Sigmoid colon (tissue), 7 donors: ENCODE measurements around the gene TEX261. TPM values are rescaled to one million over a fixed set of nuclear protein-coding genes. Genes with fewer than 3 reads are reported as not detected.
A peak's percentile ranks its signal among the peaks of the same experiment; 100 is the strongest.

Experiments
- DNase-seq: peaks from one replicate; pipeline ENCODE4 v3.0.0-alpha.2; 2019
- H3K27ac ChIP-seq, 4 donors: fragments of 200-600 bp; sonication (generic); one replicate each; pipeline ENCODE4 v1.5.1; 2016 to 2019; ENCODE audit warnings: mild to moderate bottlenecking in 1 of 4
- H3K27me3 ChIP-seq, 3 donors: fragments of 200-600 bp; sonication (generic); one replicate each; pipeline ENCODE4 v1.5.1; 2019; ENCODE audit warnings: mild to moderate bottlenecking in 1 of 3
- H3K36me3 ChIP-seq, 4 donors: fragments of 200-600 bp; sonication (generic); one replicate each; pipeline ENCODE4 v1.5.1; 2016 to 2019
- H3K4me1 ChIP-seq, 4 donors: fragments of 200-600 bp; sonication (generic); one replicate each; pipeline ENCODE4 v1.5.1; 2017 to 2019
- H3K4me3 ChIP-seq, 4 donors: fragments of 200-600 bp; sonication (generic); one replicate each; pipeline ENCODE4 v1.5.1; 2017 to 2019; ENCODE audit warnings: mild to moderate bottlenecking in 2 of 4, moderate library complexity in 1 of 4
- H3K9me3 ChIP-seq, 4 donors: fragments of 200-600 bp in 3 of 4; sonication (generic) in 3 of 4; one replicate each; pipeline versions ENCODE4 v1.5.1 to v1.6.1; 2013 to 2019
- EP300 ChIP-seq, 4 donors: sonication (generic); formaldehyde crosslinking; IDR thresholded peaks; one replicate each; pipeline ENCODE4 v1.6.1; 2017; ENCODE audit warnings: antibody characterized with exemption in 4 of 4
- POLR2A ChIP-seq, 2 donors: fragments of 450-650 bp; IDR thresholded peaks; one replicate each; pipeline ENCODE4 v1.6.1; 2016; ENCODE audit warnings: antibody characterized with exemption in 2 of 2, mild to moderate bottlenecking in 2 of 2, moderate library complexity in 2 of 2
- POLR2AphosphoS5 ChIP-seq, 4 donors: sonication (generic); formaldehyde crosslinking; IDR thresholded peaks; one replicate each; pipeline ENCODE4 v1.6.1; 2017; ENCODE audit warnings: antibody characterized with exemption in 4 of 4
- WGBS, 2 donors: extraction: QIAGEN DNeasy Blood & Tissue Kit; methylation state at CpG; one replicate each; pipeline ENCODE4 v1.1.7; 2013; 5-methylcytosine and 5-hydroxymethylcytosine counted together
- intact Hi-C: fragments of 100-400 bp; cut with DNase I; formaldehyde crosslinking; loops from one replicate; pipeline ENCODE4 v1.15.1; 2023
- polyA plus RNA-seq, 3 donors: library from polyadenylated mRNA; stranded (reverse); fragments of 200-250 nt; gene quantifications; one replicate each; pipeline ENCODE4 v1.2.3, GENCODE V29; 2013
- total RNA-seq, 4 donors: library from RNA; depleted of rRNA; stranded (reverse); fragments of >200 nt; gene quantifications; one replicate each; pipeline ENCODE4 v1.1.0, GENCODE V29; 2016
- TF ChIP-seq, protein P1 (sequence below), 4 experiments: fragments of 450-650 bp in 3 of 4; fragments of 200-600 bp in 1 of 4; IDR thresholded peaks; one replicate each; pipeline ENCODE4 v1.5.1; 2016 to 2019; ENCODE audit warnings: antibody characterized with exemption in 4 of 4, mild to moderate bottlenecking in 3 of 4, moderate library complexity in 2 of 4
- donor health status: healthy with polysubstance abuse.
- donor health status: Bipolar disorder and iron deficiency.
- donor health status: healthy.

Gene TEX261
- total and polyA plus RNA-seq, 7 donors, result 12.0 to 47.6 (median 21.3) TPM

DNA sequence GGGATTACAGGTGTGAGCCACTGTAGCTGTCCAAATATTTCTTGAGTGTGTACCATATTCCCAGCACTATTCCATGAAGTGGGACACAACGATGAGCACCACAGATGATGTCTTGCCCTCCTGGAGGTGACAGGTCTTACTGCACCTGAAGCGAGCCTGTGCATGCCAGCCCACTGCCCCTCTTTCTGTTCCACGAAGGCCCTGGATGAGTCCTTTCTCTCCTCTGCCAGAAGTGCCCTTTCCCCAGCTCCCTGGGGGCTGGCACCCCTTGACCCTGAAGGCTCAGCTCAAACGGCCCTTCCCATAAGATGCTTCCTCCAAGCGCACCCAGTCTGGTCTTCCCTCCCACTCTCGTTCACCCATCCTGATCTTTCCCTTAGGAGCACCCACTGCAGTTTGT is 53.5 kb downstream of the TEX261 start:
- Histone ChIP-seq H3K4me3 (no peak overlapping the region), H3K9me3 (no peaks in the 10 kb centered on the region), H3K4me1 (no peaks in the 10 kb centered on the region), H3K27me3 (peaks cover 0 to 27% (median 7%) of the 10 kb centered on the region in 3 donors), H3K27ac (no peak overlapping the region), H3K36me3 (no peaks in the 10 kb centered on the region)
- no peak for TF ChIP-seq POLR2A (IDR thresholded peaks at IDR 0.05)
- no peak for TF ChIP-seq POLR2AphosphoS5 (IDR thresholded peaks at IDR 0.05)
- no peak for TF ChIP-seq EP300 (IDR thresholded peaks at IDR 0.05)
- TF ChIP-seq, protein P1, sequence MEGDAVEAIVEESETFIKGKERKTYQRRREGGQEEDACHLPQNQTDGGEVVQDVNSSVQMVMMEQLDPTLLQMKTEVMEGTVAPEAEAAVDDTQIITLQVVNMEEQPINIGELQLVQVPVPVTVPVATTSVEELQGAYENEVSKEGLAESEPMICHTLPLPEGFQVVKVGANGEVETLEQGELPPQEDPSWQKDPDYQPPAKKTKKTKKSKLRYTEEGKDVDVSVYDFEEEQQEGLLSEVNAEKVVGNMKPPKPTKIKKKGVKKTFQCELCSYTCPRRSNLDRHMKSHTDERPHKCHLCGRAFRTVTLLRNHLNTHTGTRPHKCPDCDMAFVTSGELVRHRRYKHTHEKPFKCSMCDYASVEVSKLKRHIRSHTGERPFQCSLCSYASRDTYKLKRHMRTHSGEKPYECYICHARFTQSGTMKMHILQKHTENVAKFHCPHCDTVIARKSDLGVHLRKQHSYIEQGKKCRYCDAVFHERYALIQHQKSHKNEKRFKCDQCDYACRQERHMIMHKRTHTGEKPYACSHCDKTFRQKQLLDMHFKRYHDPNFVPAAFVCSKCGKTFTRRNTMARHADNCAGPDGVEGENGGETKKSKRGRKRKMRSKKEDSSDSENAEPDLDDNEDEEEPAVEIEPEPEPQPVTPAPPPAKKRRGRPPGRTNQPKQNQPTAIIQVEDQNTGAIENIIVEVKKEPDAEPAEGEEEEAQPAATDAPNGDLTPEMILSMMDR (IDR thresholded peaks at IDR 0.05), result no peak
- peak; percentile 39 for DNase-seq
- 74 to 81% methylated on average over 6 of the region's 6 CpGs for WGBS, 2 donors
- intact Hi-C loops, result no loop called here

DNA sequence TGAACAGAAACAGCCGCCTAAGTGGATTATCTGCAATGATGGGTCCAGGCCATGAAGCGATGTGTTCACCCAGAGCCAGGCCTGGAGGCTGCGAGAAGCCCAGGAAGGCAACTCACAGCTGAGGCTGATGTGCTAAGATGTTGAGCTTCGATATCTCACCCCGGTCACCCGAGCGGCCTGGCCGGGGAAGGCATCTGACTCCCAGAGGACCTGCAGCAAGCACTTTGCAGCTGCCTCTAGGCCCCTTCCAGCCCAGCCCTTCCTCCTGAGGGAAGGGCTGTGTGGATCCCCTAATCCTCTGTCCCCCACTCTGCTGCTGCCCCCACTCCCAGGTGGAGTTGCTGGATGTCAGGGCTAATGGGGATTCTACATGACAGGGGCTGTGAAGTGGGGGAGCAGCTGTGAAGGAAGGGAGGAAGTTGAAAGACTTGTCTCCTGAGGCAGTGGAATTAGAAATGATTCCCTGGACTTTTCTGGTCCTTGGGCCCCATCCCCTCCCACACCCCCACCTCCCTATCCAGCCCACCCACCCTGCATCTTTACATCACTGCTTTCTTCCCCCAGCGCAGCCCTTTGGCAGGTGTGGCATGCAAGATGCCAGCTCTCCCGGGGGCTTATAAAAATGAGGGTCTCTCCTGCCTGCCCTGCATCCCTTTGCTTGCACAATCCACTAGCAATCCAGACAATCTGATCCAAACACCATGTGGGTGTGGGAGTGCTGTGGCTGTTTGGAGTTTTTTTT is 54.7 kb downstream of the TEX261 start:
- Histone ChIP-seq H3K27ac (no peak overlapping the region), H3K27me3 (peaks cover 0 to 34% (median 7%) of the 10 kb centered on the region in 3 donors), H3K9me3 (no peaks in the 10 kb centered on the region), H3K4me3 (no peak overlapping the region), H3K4me1 (no peaks in the 10 kb centered on the region), H3K36me3 (no peaks in the 10 kb centered on the region)
- intact Hi-C loops, result no loop called here
- TF ChIP-seq POLR2A (IDR thresholded peaks at IDR 0.05) (no peak), EP300 (IDR thresholded peaks at IDR 0.05) (no peak), POLR2AphosphoS5 (IDR thresholded peaks at IDR 0.05) (no peak)
- TF ChIP-seq, protein P1 (IDR thresholded peaks at IDR 0.05), result no peak
- peak; percentile 30 for DNase-seq
- WGBS, 2 donors, result 81 to 90% methylated on average over 10 of the region's 10 CpGs

DNA sequence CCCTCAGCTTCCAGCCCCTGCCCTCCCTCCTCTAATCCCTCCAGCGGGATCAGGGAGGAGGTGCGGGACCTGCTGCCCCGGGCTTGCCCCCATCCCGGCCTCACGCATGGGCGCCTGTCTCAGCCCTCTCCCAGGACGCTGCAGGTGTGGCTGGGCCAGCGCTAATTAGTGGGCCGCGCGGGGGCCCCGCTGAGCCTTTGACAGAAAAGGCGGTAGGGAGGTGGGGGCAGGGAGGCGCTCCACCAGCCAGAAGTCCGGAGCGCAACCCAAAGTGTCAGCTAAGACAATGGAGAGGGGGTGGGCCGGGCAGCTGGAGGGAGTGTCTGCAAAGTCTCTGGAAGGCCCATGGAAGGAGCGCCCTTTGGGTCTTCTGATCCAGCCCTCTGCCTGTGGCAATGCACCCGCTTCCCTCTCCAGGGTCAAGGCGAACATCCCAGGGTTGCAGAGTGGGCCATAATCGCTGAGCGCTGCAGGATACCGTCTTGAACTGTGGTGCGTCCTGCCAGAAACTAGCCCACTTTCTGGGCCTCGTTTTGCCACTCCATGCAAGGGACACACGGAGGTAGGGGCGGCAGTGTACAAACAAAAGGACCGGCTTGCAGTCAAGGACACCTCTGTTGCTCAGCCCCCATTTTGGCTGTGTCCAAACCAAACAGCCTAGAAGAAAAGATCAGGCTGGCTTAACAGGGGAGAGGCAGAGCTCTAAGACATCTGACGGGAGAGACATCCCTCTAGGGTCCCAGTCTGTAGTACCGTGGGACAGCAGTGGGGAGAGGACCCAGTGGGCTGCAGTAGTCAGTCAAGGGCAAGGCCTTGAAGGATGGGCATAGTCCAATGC is 55.5 kb downstream of the TEX261 start:
- H3K9me3 ChIP-seq, result no peaks in the 10 kb centered on the region
- no peak overlapping the region for H3K27ac ChIP-seq
- 39 to 69% methylated on average over 30 of the region's 30 CpGs for WGBS, 2 donors
- TF ChIP-seq EP300 (IDR thresholded peaks at IDR 0.05) (no peak), POLR2AphosphoS5 (IDR thresholded peaks at IDR 0.05) (no peak), POLR2A (IDR thresholded peaks at IDR 0.05) (no peak)
- TF ChIP-seq, protein P1 (IDR thresholded peaks at IDR 0.05), result no peak
- peaks cover 0 to 37% (median 7%) of the 10 kb centered on the region in 3 donors for H3K27me3 ChIP-seq
- no peak overlapping the region for H3K4me3 ChIP-seq
- H3K36me3 ChIP-seq, result no peaks in the 10 kb centered on the region
- intact Hi-C loops, result no loop called here
- H3K4me1 ChIP-seq, result no peaks in the 10 kb centered on the region
- peak; percentile 49 for DNase-seq

DNA sequence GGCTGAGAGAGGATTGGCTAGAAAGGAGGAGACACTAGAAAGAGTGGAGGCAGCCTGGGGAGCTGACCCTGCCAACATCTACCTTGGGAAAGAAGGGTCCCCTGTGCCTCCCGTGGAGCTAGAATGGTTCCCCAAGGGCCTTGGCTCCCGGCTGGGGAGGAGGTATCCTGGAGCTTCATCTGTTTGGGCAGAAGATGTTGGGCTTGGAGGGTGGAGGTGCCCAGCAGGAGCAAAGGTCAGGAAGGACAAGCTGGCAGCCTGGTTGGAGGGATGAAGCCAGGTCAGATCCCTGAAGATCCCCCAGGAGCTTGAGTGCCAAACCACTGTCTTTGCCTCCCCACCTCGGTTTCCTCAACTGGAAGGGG is 56.1 kb downstream of the TEX261 start:
- no peaks in the 10 kb centered on the region for H3K9me3 ChIP-seq
- no peaks in the 10 kb centered on the region for H3K36me3 ChIP-seq
- H3K4me3 ChIP-seq, result no peak overlapping the region
- 56 to 77% methylated on average over 3 of the region's 3 CpGs for WGBS, 2 donors
- no peaks in the 10 kb centered on the region for H3K4me1 ChIP-seq
- no peak for DNase-seq
- TF ChIP-seq POLR2A (IDR thresholded peaks at IDR 0.05), result no peak
- TF ChIP-seq, protein P1 (IDR thresholded peaks at IDR 0.05), result no peak
- no peak for TF ChIP-seq EP300 (IDR thresholded peaks at IDR 0.05)
- no peak for TF ChIP-seq POLR2AphosphoS5 (IDR thresholded peaks at IDR 0.05)
- peaks cover 0 to 37% (median 7%) of the 10 kb centered on the region in 3 donors for H3K27me3 ChIP-seq
- no peak overlapping the region for H3K27ac ChIP-seq
- intact Hi-C loops, result no loop called here
